ENCODE results near the gene TTC39C.
A peak's percentile ranks its signal among the peaks of the same experiment; 100 is the strongest.

TTC39C gene

GRCh38 chr18:24089515-24090337 lies 75.2 kb downstream of the TTC39C start:
- DNase-seq = no peak

GRCh38 chr18:24090876-24091275 lies 76.3 kb downstream of the TTC39C start:
- no peak for DNase-seq

- peak; percentile 4 for DNase-seq
Measured at GRCh38 chr18:24094561-24094960, 80.0 kb downstream of the TTC39C start.

GRCh38 chr18:24095976-24096375 lies 81.4 kb downstream of the TTC39C start:
- DNase-seq = peak; percentile 7

- peak; percentile 5 for DNase-seq
Measured at GRCh38 chr18:24103320-24104021, 88.9 kb downstream of the TTC39C start.

GRCh38 chr18:24104486-24104885 lies 89.9 kb downstream of the TTC39C start:
- no peak for DNase-seq

GRCh38 chr18:24108641-24109040 lies 94.1 kb downstream of the TTC39C start:
- no peak for DNase-seq

- DNase-seq = no peak
Measured at GRCh38 chr18:24111936-24112335, 97.4 kb downstream of the TTC39C start.

GRCh38 chr18:24112464-24112863 lies 97.9 kb downstream of the TTC39C start:
- DNase-seq = no peak

GRCh38 chr18:24112874-24113615 lies 98.5 kb downstream of the TTC39C start:
- peak; percentile 44 for DNase-seq

- no peak for DNase-seq
Measured at GRCh38 chr18:24114924-24115549, 100.5 kb downstream of the TTC39C start.

- DNase-seq = no peak
Measured at GRCh38 chr18:24115628-24116027, 101.1 kb downstream of the TTC39C start.

GRCh38 chr18:24118750-24119577 lies 104.4 kb downstream of the TTC39C start:
- peak; percentile 66 for DNase-seq

GRCh38 chr18:24120676-24121075 lies 106.1 kb downstream of the TTC39C start:
- DNase-seq = no peak

GRCh38 chr18:24121625-24122024 lies 107.1 kb downstream of the TTC39C start:
- no peak for DNase-seq

GRCh38 chr18:24126155-24126961 lies 111.8 kb downstream of the TTC39C start:
- peak; percentile 68 for DNase-seq

GRCh38 chr18:24127735-24128134 lies 113.2 kb downstream of the TTC39C start:
- DNase-seq = no peak

- no peak for DNase-seq
Measured at GRCh38 chr18:24128700-24129099, 114.1 kb downstream of the TTC39C start.

- no peak for DNase-seq
Measured at GRCh38 chr18:24130494-24130893, 115.9 kb downstream of the TTC39C start.

- no peak for DNase-seq
Measured at GRCh38 chr18:24136967-24137373, 122.4 kb downstream of the TTC39C start.

GRCh38 chr18:24138409-24138788 lies 123.8 kb downstream of the TTC39C start:
- no peak for DNase-seq

Measured in fibroblast of skin of right biceps (primary cell).